Activated CD8-positive, alpha-beta memory T cell treated with anti-CD3 and anti-CD28 coated beads, Interleukin-2, amount 50 U/mL, for 1 hour (primary cell): ENCODE measurements around the gene AKR7A3.
"Not testable (repeated sequence)": the region's sequence is repeated elsewhere in the genome, so short reads cannot be mapped to it uniquely, and the experiment has no call there.

Experiments used
- DNase-seq: peaks from one replicate; pipeline ENCODE4 v3.0.0-alpha.2; 2020; ENCODE audit errors: extremely low read depth

AKR7A3 gene

GRCh38 chr1:19289244-19289643, 674 bp upstream of the AKR7A3 start:
- no peak for DNase-seq

GRCh38 chr1:19287436-19288185, 959 bp downstream of the AKR7A3 start:
- DNase-seq = no peak

DNA sequence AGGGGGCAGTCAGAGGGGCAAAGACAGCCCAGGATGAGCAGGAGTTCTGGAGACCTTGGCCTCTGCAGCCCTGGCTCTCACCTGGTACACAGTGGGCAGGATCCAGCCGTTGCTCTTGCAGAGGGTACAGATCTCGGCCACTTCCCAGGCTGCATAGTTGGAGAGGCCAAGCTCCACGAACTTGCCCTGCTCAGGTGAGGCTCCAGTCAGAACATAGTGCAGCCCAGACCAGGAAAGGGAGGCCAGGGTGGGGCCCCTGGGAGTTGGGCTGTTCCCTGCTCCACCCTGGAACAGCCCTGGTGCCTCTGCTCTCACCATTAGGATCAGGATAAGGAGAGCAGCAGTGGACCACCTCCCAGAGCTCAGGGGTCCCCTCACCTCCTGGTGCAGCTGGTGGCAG, 2.8 kb downstream of the AKR7A3 start:
- not testable (repeated sequence) for DNase-seq

DNA sequence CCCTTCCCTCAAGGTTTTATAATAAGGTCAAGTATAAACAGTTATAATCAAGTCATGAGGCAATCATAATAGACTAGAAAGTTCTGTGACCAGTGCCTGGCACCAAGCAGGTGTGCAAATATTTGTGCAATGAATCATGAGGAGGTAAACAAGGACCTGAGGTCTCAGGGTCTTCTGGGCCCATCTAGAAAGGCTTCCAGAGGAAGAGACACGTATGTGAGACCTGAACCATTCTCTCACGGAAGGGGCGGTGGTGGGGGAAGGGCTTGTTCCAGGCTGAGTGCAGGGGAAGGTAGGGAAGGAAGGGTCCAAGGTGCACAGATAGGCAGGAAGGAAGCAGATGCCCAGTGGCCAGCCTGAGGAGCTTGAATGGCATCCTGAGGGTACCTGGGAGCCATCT, 3.2 kb downstream of the AKR7A3 start:
- not testable (repeated sequence) for DNase-seq

GRCh38 chr1:19284881-19285280, 3.7 kb downstream of the AKR7A3 start:
- DNase-seq = no peak

DNA sequence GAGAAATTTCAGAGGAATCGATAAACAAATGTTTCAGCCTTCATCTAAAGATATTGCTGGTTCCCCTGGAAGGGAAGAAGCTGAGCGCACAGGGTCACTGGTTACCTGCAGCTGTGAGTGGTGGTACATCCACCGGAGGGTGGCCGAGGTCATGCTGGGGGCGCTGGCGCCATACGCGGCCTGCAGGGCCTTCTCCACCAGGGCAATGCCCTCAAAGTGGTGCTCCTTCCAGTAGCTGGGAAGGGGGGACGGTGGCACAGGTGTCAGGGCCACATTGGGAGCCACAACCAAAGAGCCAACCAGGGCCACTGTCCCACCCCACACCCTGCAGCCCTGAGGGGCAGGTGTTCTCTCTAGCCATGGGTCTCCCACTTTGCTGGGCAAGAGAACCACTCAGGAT, 4.7 kb downstream of the AKR7A3 start:
- no peak for DNase-seq

GRCh38 chr1:19274636-19275035, 13.9 kb downstream of the AKR7A3 start:
- no peak for DNase-seq

DNA sequence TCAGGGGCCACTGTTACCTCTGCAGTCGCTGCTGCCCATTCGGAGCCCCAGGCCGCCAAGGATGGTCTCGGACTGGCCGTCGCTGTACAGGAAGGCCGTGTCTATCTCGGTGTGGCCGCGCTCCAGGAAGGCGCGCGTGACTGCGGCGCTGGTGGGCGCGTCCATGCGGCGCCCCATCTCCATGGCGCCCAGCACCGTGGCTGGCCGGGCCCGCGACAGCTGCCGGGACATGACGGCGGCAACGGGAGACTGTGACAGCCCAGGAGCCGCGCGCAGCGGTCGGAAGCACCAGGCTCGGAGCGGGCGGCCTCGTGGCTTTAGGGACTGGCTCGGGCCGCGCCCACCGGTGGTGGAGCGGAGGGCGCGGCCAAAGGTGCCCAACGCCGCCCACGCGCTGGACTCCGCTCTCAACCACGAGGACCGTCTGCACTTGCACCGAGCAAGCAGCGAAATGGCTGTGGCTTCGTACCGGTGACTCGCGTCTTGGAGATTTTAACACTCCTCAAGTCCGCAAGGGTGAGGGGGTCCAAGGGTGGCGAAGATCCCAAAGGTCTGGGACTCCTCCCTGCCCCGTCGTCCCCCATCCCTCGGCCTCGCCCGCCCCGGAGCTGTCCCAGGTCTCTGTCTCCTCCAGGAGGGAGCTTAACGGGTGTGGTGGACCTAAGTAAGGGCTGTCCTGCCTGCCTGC, 14.6 kb downstream of the AKR7A3 start:
- DNase-seq = not testable (repeated sequence)

GRCh38 chr1:19273106-19273843, 15.3 kb downstream of the AKR7A3 start:
- no peak for DNase-seq

GRCh38 chr1:19272064-19272463, 16.5 kb downstream of the AKR7A3 start:
- no peak for DNase-seq

DNA sequence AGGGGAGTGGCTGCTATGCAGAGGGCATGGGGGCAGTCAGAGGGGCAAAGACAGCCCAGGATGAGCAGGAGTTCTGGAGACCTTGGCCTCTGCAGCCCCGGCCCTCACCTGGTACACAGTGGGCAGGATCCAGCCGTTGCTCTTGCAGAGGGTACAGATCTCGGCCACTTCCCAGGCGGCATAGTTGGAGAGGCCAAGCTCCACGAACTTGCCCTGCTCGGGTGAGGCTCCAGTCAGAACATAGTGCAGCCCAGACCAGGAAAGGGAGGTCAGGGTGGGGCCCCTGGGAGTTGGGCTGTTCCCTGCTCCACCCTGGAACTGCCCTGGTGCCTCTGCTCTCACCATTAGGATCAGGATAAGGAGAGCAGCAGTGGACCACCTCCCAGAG, 18.2 kb downstream of the AKR7A3 start:
- DNase-seq = not testable (repeated sequence)

GRCh38 chr1:19269427-19270342, 18.9 kb downstream of the AKR7A3 start:
- not testable (repeated sequence) for DNase-seq

DNA sequence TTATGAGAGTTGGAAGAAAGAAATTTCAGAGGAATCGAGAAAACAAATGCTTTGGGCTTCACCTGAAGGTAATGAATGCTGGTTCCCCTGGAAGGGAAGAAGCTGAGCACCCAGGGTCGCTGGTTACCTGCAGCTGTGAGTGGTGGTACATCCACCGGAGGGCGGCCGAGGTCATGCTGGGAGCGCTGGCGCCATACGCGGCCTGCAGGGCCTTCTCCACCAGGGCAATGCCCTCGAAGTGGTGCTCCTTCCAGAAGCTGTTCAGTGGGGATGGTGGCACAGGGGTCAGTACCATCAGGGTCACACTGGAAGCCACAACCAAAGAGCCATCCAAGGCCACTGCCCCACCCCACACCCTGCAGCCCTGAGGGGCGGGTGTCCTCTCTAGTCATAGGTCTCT, 20.1 kb downstream of the AKR7A3 start:
- DNase-seq = no peak

DNA sequence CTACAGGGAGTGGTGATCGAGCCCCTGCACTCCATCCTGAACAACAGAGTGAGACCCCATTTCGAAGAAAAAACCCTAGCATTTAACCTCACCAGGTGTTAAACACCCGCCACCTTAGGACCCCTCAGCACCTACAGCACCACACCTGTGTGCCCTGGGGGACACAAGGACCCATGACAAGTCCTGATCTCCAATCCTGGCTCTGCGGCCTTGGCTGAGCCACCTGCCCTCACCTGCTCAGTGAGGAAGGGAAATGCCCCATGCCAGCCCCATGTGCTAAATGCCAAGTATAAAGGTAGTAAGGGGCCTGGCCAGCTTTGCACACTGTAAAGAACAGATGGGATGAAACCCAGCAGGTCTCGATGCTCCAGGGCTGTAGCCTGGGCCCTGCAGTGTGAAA, 25.8 kb downstream of the AKR7A3 start:
- DNase-seq = no peak

GRCh38 chr1:19262047-19262446, 26.5 kb downstream of the AKR7A3 start:
- no peak for DNase-seq

DNA sequence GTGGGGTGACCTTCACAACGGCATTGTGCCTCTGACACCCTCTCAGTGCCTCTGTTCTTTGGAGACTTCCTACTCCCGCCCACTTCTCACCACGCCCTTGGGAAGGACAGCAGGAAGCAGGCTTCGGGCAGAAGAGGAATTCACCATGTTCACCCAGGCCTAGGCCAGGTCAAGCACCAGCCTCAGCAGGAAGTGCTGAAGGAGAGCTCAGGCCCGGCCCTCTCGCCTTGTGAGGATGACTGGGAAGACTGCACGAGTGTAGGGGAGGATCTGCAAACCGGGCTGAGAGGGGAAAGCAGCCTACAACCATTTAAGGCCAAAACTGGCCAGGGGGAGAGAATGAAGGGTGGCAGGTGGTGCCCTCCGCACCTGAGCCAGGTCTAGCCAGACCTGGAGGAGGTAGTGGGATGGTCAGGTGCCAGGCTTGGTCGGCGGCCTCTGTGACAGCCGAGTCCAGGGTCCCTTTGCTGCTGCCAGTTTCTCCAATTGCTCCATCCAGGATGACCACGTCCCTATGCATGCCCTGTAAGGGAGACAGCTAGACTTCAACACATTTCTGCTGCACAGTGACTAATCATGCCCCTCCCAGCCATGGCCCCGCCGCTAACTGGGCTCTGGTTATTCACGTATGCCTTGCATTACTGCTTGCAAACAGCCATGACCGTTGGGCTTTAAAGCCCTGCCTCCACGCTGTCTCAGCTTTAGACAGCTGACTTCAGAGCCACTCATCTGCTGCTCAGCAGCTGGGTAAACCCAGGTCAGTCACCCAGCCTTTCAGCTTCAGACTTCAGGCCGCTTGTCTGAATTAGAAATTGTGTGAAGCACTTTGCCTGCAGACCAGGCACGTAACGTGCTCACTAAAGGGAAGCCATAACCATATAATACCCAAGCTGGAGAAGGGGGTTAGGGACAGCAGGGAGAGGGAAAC, 28.1 kb downstream of the AKR7A3 start:
- no peak for DNase-seq

DNA sequence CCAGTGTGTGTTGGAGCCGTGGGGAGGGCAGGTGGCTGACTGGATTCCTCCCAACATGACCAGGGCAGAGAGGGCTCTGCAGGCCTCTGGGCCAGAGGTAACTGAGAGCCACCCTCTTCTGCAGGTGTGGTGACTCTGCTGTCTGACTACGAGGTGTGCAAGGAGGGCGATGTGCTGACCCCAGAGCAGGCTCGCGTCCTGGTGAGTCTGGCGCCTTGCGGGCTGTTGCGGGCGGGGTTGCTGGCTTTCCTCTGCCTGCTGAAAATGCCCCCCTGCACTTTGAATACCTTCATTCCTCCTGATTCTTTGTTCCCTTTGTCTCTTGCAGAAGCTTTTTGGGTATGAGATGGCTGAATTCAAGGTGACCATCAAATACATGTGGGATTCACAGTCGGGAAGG, 30.2 kb downstream of the AKR7A3 start:
- DNase-seq = no peak

DNA sequence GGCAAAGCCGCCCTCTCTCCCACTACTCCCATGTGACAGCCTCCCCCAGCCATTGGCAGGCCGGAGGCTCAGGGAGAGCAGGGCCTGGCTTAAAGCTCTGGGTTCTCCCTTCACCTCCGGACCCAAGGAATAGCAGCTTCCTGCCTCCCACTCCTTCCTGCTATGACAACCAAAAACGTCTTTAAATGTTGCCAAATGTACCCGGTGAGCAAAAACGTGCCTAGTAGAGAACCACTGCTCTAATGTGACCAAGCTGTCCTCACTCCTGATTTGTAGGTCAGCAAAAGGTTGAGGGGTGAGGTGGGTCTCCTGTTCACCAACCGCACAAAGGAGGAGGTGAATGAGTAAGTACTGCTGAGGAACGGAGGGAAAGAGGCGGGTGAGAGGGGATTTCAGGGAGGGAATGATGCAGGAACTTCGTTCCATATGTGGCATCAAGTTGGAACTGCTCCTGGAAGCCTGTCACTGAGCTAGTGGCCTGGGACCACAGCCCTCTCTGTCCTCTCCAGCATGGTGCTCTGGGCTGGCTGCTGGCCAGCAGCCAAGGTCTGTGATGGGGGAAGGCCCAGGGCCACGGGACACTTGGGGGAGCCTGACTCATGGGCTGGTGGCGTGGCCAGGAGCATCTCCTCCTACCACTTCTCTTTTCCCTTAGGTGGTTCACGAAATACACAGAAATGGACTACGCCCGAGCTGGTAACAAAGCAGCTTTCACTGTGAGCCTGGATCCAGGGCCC, 31.2 kb downstream of the AKR7A3 start:
- no peak for DNase-seq

GRCh38 chr1:19256301-19256700, 32.3 kb downstream of the AKR7A3 start:
- not testable (repeated sequence) for DNase-seq

- DNase-seq = no peak
Measured at GRCh38 chr1:19255288-19255687, 33.3 kb downstream of the AKR7A3 start.
